Measurements from ENCODE around the gene GLE1.

DNA sequence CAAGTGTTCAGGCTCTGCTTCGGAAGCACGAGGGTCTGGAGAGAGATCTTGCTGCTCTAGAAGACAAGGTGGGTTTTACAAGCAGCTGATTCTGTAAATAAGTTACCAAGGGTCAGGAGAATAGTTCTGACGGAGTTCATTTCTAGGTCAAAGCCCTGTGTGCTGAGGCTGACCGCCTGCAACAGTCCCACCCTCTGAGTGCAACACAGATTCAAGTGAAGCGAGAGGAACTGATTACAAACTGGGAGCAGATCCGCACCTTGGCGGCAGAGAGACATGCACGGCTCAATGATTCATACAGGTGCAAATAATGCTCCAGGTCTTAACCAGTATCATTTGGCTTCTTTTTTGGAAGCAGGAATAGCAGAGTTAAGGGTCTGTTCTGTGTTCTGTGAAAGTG lies 72.7 kb downstream of the GLE1 start:
- TF ChIP-seq, protein P1, sequence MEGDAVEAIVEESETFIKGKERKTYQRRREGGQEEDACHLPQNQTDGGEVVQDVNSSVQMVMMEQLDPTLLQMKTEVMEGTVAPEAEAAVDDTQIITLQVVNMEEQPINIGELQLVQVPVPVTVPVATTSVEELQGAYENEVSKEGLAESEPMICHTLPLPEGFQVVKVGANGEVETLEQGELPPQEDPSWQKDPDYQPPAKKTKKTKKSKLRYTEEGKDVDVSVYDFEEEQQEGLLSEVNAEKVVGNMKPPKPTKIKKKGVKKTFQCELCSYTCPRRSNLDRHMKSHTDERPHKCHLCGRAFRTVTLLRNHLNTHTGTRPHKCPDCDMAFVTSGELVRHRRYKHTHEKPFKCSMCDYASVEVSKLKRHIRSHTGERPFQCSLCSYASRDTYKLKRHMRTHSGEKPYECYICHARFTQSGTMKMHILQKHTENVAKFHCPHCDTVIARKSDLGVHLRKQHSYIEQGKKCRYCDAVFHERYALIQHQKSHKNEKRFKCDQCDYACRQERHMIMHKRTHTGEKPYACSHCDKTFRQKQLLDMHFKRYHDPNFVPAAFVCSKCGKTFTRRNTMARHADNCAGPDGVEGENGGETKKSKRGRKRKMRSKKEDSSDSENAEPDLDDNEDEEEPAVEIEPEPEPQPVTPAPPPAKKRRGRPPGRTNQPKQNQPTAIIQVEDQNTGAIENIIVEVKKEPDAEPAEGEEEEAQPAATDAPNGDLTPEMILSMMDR (conservative IDR thresholded peaks at IDR 0.05): no peak
- TF ChIP-seq EZH2 (IDR thresholded peaks at IDR 0.05; ENCODE audit: low read depth): no peak
